A673 (cell line): ENCODE data around the gene CLMP. TPM values are rescaled to one million over a fixed set of nuclear protein-coding genes. Genes with fewer than 3 reads are reported as not detected.
A peak's percentile ranks its signal among the peaks of the same experiment; 100 is the strongest.

Experiments
- BruUV-seq: library from RNA; stranded (reverse); fragments of 400-500 nt; replicated peaks from 2 replicates; lab custom pipeline; 2021; lab: Mats Ljungman, UMichigan
- CTCF ChIA-PET: fragments of 300-600 bp; sonication (Branson Sonifier 250); formaldehyde crosslinking; loops from one replicate; lab custom pipeline; 2022; ENCODE audit warnings: antibody characterized with exemption; lab: Charles Lee
- POLR2A ChIA-PET: fragments of 300-600 bp; sonication (Branson Sonifier 250); formaldehyde crosslinking; loops from one replicate; lab custom pipeline; 2022; ENCODE audit warnings: antibody characterized with exemption; ENCODE audit not compliant: low non-redundant PET; lab: Charles Lee
- DNase-seq: peaks from one replicate; pipeline ENCODE4 v3.0.0-alpha.2; 2015; ENCODE audit warnings: low spot score
- H3K27ac ChIP-seq: fragments of 200-600 bp; sonication (generic); 2 replicates; pipeline ENCODE4 v1.5.1; 2016; ENCODE audit warnings: mixed run types, low read depth, mild to moderate bottlenecking, mixed read lengths, antibody characterized with exemption, low read length; ENCODE audit not compliant: poor library complexity, severe bottlenecking
- H3K27me3 ChIP-seq: fragments of 200-600 bp; sonication (generic); replicated peaks from 2 replicates; pipeline ENCODE4 v1.6.1; 2017; ENCODE audit warnings: mixed run types, low read depth, mild to moderate bottlenecking, mixed read lengths, antibody characterized with exemption, low read length; ENCODE audit not compliant: insufficient read depth, poor library complexity
- H3K36me3 ChIP-seq: fragments of 200-600 bp; sonication (generic); 2 replicates; pipeline ENCODE4 v1.6.1; 2016; ENCODE audit warnings: mixed run types, mild to moderate bottlenecking, mixed read lengths, antibody characterized with exemption, low read length; ENCODE audit not compliant: insufficient read depth, poor library complexity, severe bottlenecking
- H3K4me1 ChIP-seq: fragments of 200-600 bp; sonication (generic); 2 replicates; pipeline ENCODE4 v1.6.1; 2017; ENCODE audit warnings: mixed run types, mild to moderate bottlenecking, mixed read lengths, antibody characterized with exemption, low read length; ENCODE audit not compliant: insufficient read depth, poor library complexity, severe bottlenecking
- H3K4me3 ChIP-seq: fragments of 200-600 bp; sonication (generic); 2 replicates; pipeline ENCODE4 v1.5.1; 2016; ENCODE audit warnings: low read depth, mixed run types, mild to moderate bottlenecking, mixed read lengths, low read length; ENCODE audit not compliant: poor library complexity, severe bottlenecking
- H3K9me3 ChIP-seq: fragments of 200-600 bp; sonication (generic); 2 replicates; pipeline ENCODE4 v1.6.1; 2016; ENCODE audit warnings: mixed run types, low read depth, mild to moderate bottlenecking, mixed read lengths, antibody characterized with exemption, low read length; ENCODE audit not compliant: poor library complexity, severe bottlenecking
- CTCF ChIP-seq: fragments of 300-800, 200-600 bp; sonication (generic); conservative IDR thresholded peaks from 2 replicates; pipeline ENCODE4 v1.5.1; 2017; ENCODE audit warnings: low read depth, mild to moderate bottlenecking, antibody characterized with exemption, low read length, moderate library complexity, mixed read lengths
- EZH2 ChIP-seq: fragments of 200-600 bp; sonication (generic); IDR thresholded peaks from 2 replicates; pipeline ENCODE4 v1.6.1; 2017; ENCODE audit warnings: borderline replicate concordance, low read depth, mild to moderate bottlenecking, mixed read lengths, antibody characterized with exemption, low read length; ENCODE audit not compliant: poor library complexity, severe bottlenecking
- intact Hi-C: fragments of 100-400 bp; cut with micrococcal nuclease; formaldehyde crosslinking; loops from one replicate; pipeline ENCODE4 v1.10.0; 2022; ENCODE audit not compliant: unreplicated experiment
- total RNA-seq: library from RNA; stranded (reverse); gene quantifications from 2 replicates; pipeline ENCODE4 v1.2.3, GENCODE V29; 2021

The CLMP gene
- total RNA-seq, 1 experiment from 2014 or later = 62.6 TPM

GRCh38 chr11:123139206-123139605 lies 55.8 kb downstream of the CLMP start:
- Histone ChIP-seq H3K4me3 (no peak overlapping the region), H3K4me1 (peaks cover 50% of the 10 kb centered on the region), H3K36me3 (no peaks in the 10 kb centered on the region), H3K27ac (peak overlapping the region; percentile 66), H3K27me3 (no peaks in the 10 kb centered on the region), H3K9me3 (no peaks in the 10 kb centered on the region)
- ChIA-PET CTCF (interaction anchor here (0.6 kb wide), 1 partner anchor 14 kb away, joined by 10 read pairs; no protein-coding TSS in a partner anchor), POLR2A (no interaction called here)
- DNase-seq = no peak
- intact Hi-C loops = no loop called here
- TF ChIP-seq EZH2 = no peak
- BruUV-seq = no TSS peak

GRCh38 chr11:123137431-123138224 lies 57.4 kb downstream of the CLMP start:
- no peaks in the 10 kb centered on the region for H3K9me3 ChIP-seq
- no peaks in the 10 kb centered on the region for H3K27me3 ChIP-seq
- CTCF ChIA-PET = interaction anchor here (0.6 to 1.5 kb wide), 4 partner anchors 17 to 124 kb away, joined by 3 to 11 read pairs (median 4); no protein-coding TSS in a partner anchor
- peaks cover 53% of the 10 kb centered on the region for H3K4me1 ChIP-seq
- H3K36me3 ChIP-seq = no peaks in the 10 kb centered on the region
- DNase-seq = peak; percentile 97
- peak overlapping the region; percentile 90 for H3K27ac ChIP-seq
- TF ChIP-seq EZH2 (no peak), CTCF (no peak)
- intact Hi-C loops = no loop called here
- POLR2A ChIA-PET = interaction anchor here (0.5 to 1.1 kb wide), 3 partner anchors 25 to 36 kb away, joined by 3 to 4 read pairs (median 4); no protein-coding TSS in a partner anchor
- H3K4me3 ChIP-seq = peak overlapping the region; percentile 1
- TSS peak; percentile 89 for BruUV-seq

GRCh38 chr11:123135863-123136446 lies 59.1 kb downstream of the CLMP start:
- intact Hi-C loops = no loop called here
- POLR2A ChIA-PET = no interaction called here

More at GRCh38 chr11:123135863-123136446, 59.1 kb downstream of the CLMP start:
- TF ChIP-seq CTCF (no peak), EZH2 (no peak)
- H3K27ac ChIP-seq = peak overlapping the region; percentile 90
- DNase-seq = peak; percentile 92
- CTCF ChIA-PET = no interaction called here
- BruUV-seq = no TSS peak
- H3K9me3 ChIP-seq = no peaks in the 10 kb centered on the region
- no peaks in the 10 kb centered on the region for H3K27me3 ChIP-seq
- no peaks in the 10 kb centered on the region for H3K36me3 ChIP-seq
- H3K4me3 ChIP-seq = peak overlapping the region; percentile 1
- H3K4me1 ChIP-seq = peaks cover 56% of the 10 kb centered on the region
